HCT116 (cell line): Measurements from ENCODE around the gene LAYN. TPM values are rescaled to one million over a fixed set of nuclear protein-coding genes. Genes with fewer than 3 reads are reported as not detected.

Source experiments
- ATAC-seq: fragments of 200-7000 bp; cut with Tn5 transposase; 2 replicates; pipeline ENCODE4 v1.9.1; 2020; ENCODE audit warnings: mild to moderate bottlenecking, moderate library complexity
- BruUV-seq: library from RNA; stranded (reverse); fragments of 400-500 nt; replicated peaks from 2 replicates; lab custom pipeline; 2021; lab: Mats Ljungman, UMichigan
- CTCF ChIA-PET: fragments of 300-600 bp; sonication (Branson Sonifier 250); formaldehyde crosslinking; loops from one replicate; lab custom pipeline; 2021; ENCODE audit warnings: antibody characterized with exemption; lab: Charles Lee
- POLR2A ChIA-PET: fragments of 300-600, 350-600 bp; sonication (Branson Sonifier 250); formaldehyde crosslinking; loops from one replicate; lab custom pipeline; 2021; ENCODE audit warnings: antibody characterized with exemption; lab: Charles Lee
- RAD21 ChIA-PET, 2 experiments: fragments of 300-600 bp; sonication (Branson Sonifier 250); formaldehyde crosslinking; loops; one replicate each; lab custom pipeline; 2023; ENCODE audit warnings: low total read pairs in 2 of 2; ENCODE audit not compliant: uncharacterized antibody in 2 of 2, unreplicated experiment in 2 of 2, low non-redundant PET in 1 of 2; lab: Charles Lee
- DNase-seq: peaks from one replicate; pipeline ENCODE4 v3.0.0-alpha.2; 2010; ENCODE audit warnings: low read depth, low spot score
- H2AFZ ChIP-seq: fragments of 200-600 bp; shearing (Covaris generic), sonication (generic); 2 replicates; pipeline ENCODE4 v1.6.1; 2017; ENCODE audit warnings: low read depth, mixed run types, mixed read lengths, antibody characterized with exemption, low read length; ENCODE audit not compliant: poor library complexity, severe bottlenecking
- H3K27ac ChIP-seq: 2 replicates; pipeline ENCODE4 v1.5.1; 2012; ENCODE audit warnings: low read depth, low read length
- H3K27me3 ChIP-seq: fragments of 200-600 bp; sonication (generic); 2 replicates; pipeline ENCODE4 v1.6.1; 2016; ENCODE audit warnings: mixed run types, low read length, mixed read lengths; ENCODE audit not compliant: insufficient read depth
- H3K36me3 ChIP-seq, 2 experiments: fragments of 200-500 bp in 1 of 2; fragments of 200-600 bp in 1 of 2; sonication (Bioruptor generic) in 1 of 2; sonication (generic) in 1 of 2; 2 replicates each; pipeline versions ENCODE4 v1.5.1 to v1.6.1; 2014 to 2016; ENCODE audit warnings: low read length in 2 of 2, inconsistent platforms in 1 of 2, mixed read lengths in 1 of 2, mixed run types in 1 of 2; ENCODE audit not compliant: insufficient read depth in 2 of 2, control insufficient read depth in 1 of 2
- H3K4me1 ChIP-seq, 2 experiments: fragments of 200-600 bp in 1 of 2; sonication (generic) in 1 of 2; 2 replicates each; pipeline versions ENCODE4 v1.5.1 to v1.6.1; 2012 to 2017; ENCODE audit warnings: low read length in 2 of 2, inconsistent platforms in 1 of 2, mild to moderate bottlenecking in 1 of 2, mixed read lengths in 1 of 2, mixed run types in 1 of 2, moderate library complexity in 1 of 2; ENCODE audit not compliant: insufficient read depth in 2 of 2, control insufficient read depth in 1 of 2
- H3K4me2 ChIP-seq: fragments of 200-600 bp; sonication (generic); 2 replicates; pipeline ENCODE4 v1.6.1; 2017; ENCODE audit warnings: mixed run types, low read length, mixed read lengths
- H3K4me3 ChIP-seq, 2 experiments: fragments of 200-600 bp in 1 of 2; sonication (generic) in 1 of 2; replicated peaks in 1 of 2; 2 replicates each; pipeline ENCODE4 v1.5.1; 2011 to 2016; ENCODE audit warnings: low read length in 2 of 2, control low read depth in 1 of 2, low read depth in 1 of 2, mild to moderate bottlenecking in 1 of 2, mixed read lengths in 1 of 2, mixed run types in 1 of 2
- H3K79me2 ChIP-seq: fragments of 200-600 bp; sonication (generic); 2 replicates; pipeline ENCODE4 v1.6.1; 2017; ENCODE audit warnings: mild to moderate bottlenecking, mixed run types, low read length, moderate library complexity, mixed read lengths; ENCODE audit not compliant: insufficient read depth
- H3K9ac ChIP-seq: fragments of 200-600 bp; sonication (generic); 2 replicates; pipeline ENCODE4 v1.6.1; 2016; ENCODE audit warnings: low read length, mixed read lengths
- H3K9me2 ChIP-seq: fragments of 200-600 bp; sonication (generic), shearing (Covaris generic); 2 replicates; pipeline ENCODE4 v1.6.1; 2017; ENCODE audit warnings: mixed run types, mild to moderate bottlenecking, moderate library complexity; ENCODE audit not compliant: insufficient read depth
- H3K9me3 ChIP-seq, 2 experiments: fragments of 200-500 bp in 1 of 2; fragments of 200-600 bp in 1 of 2; sonication (Bioruptor generic) in 1 of 2; sonication (generic) in 1 of 2; 2 replicates each; pipeline ENCODE4 v1.6.1; 2014 to 2017; ENCODE audit warnings: low read length in 2 of 2, mixed read lengths in 2 of 2, inconsistent platforms in 1 of 2, low read depth in 1 of 2, mild to moderate bottlenecking in 1 of 2, mixed run types in 1 of 2, moderate library complexity in 1 of 2; ENCODE audit not compliant: control insufficient read depth in 1 of 2, insufficient read depth in 1 of 2
- H4K20me1 ChIP-seq: fragments of 200-600 bp; sonication (generic), shearing (Covaris generic); 2 replicates; pipeline ENCODE4 v1.6.1; 2017; ENCODE audit warnings: mixed run types, mild to moderate bottlenecking, moderate library complexity; ENCODE audit not compliant: insufficient read depth
- ATF3 ChIP-seq: IDR thresholded peaks from 2 replicates; pipeline ENCODE4 v1.6.1; 2012
- CBX3 ChIP-seq: IDR thresholded peaks from 2 replicates; pipeline ENCODE4 v1.6.1; 2012; ENCODE audit warnings: low read depth
- CEBPB ChIP-seq: IDR thresholded peaks from 2 replicates; pipeline ENCODE4 v1.6.1; 2012; ENCODE audit warnings: low read depth
- EGR1 ChIP-seq: IDR thresholded peaks from 2 replicates; pipeline ENCODE4 v1.6.1; 2012; ENCODE audit warnings: low read depth
- ELF1 ChIP-seq: IDR thresholded peaks from 2 replicates; pipeline ENCODE4 v1.6.1; 2012; ENCODE audit warnings: low read depth, borderline replicate concordance
- EZH2 ChIP-seq: fragments of 200-600 bp; sonication (generic); IDR thresholded peaks from 2 replicates; pipeline ENCODE4 v1.6.1; 2017; ENCODE audit warnings: antibody characterized with exemption, mixed run types
- EZH2phosphoT487 ChIP-seq: fragments of 200-600 bp; IDR thresholded peaks from 2 replicates; pipeline ENCODE4 v1.6.1; 2018; ENCODE audit warnings: antibody characterized with exemption, borderline replicate concordance
- FOSL1 ChIP-seq: IDR thresholded peaks from 2 replicates; pipeline ENCODE4 v1.6.1; 2012; ENCODE audit warnings: low read depth
- POLR2A ChIP-seq: IDR thresholded peaks from 2 replicates; pipeline ENCODE4 v1.7.0; 2011; ENCODE audit warnings: borderline replicate concordance; ENCODE audit not compliant: insufficient read depth, insufficient read length; ENCODE audit errors: extremely low read depth
- POLR2AphosphoS5 ChIP-seq: IDR thresholded peaks from 2 replicates; pipeline ENCODE4 v1.6.1; 2011; ENCODE audit warnings: mild to moderate bottlenecking, low read depth, low read length, moderate library complexity
- REST ChIP-seq: IDR thresholded peaks from 2 replicates; pipeline ENCODE4 v1.6.1; 2012; ENCODE audit warnings: low read depth
- SP1 ChIP-seq: IDR thresholded peaks from 2 replicates; pipeline ENCODE4 v1.6.1; 2012; ENCODE audit warnings: low read depth
- SRF ChIP-seq: IDR thresholded peaks from 2 replicates; pipeline ENCODE4 v1.6.1; 2012; ENCODE audit warnings: low read depth
- TCF7L2 ChIP-seq: IDR thresholded peaks from 2 replicates; pipeline ENCODE4 v1.7.0; 2011; ENCODE audit warnings: borderline replicate concordance, inconsistent platforms; ENCODE audit not compliant: insufficient read depth, insufficient read length; ENCODE audit errors: extremely low read depth
- ZFX ChIP-seq: fragments of 450-650 bp; IDR thresholded peaks from 2 replicates; pipeline ENCODE4 v1.6.1; 2017
- ZNF274 ChIP-seq: fragments of 200-500 bp; sonication (Bioruptor generic); IDR thresholded peaks from 2 replicates; pipeline ENCODE4 v1.6.1; 2014; ENCODE audit warnings: mild to moderate bottlenecking, low read depth, low read length, inconsistent platforms
- intact Hi-C: fragments of 100-400 bp; cut with micrococcal nuclease; formaldehyde crosslinking; loops from 2 replicates; pipeline ENCODE4 v1.10.0; 2022
- total RNA-seq: library from RNA; stranded (reverse); gene quantifications from one replicate; pipeline ENCODE4 v1.2.1, GENCODE V29; 2021; ENCODE audit not compliant: unreplicated experiment
- TF ChIP-seq, protein P1 (sequence below), 3 experiments: fragments of 200-600 bp in 1 of 3; sonication (generic) in 1 of 3; IDR thresholded peaks in 2 of 3; conservative IDR thresholded peaks in 1 of 3; 2 replicates each; pipeline ENCODE4 v1.5.1; 2012 to 2017; ENCODE audit warnings: low read depth in 2 of 3, low read length in 2 of 3, antibody characterized with exemption in 1 of 3, borderline replicate concordance in 1 of 3, control low read depth in 1 of 3, mild to moderate bottlenecking in 1 of 3, mixed read lengths in 1 of 3, mixed run types in 1 of 3, moderate library complexity in 1 of 3; ENCODE audit not compliant: insufficient read depth in 1 of 3

The LAYN gene
- total RNA-seq, 1 experiment from 2014 or later: not detected

GRCh38 chr11:111589114-111589513, 48.6 kb downstream of the LAYN start:
- no peaks in the 10 kb centered on the region for H3K36me3 ChIP-seq
- no peak overlapping the region for H3K4me3 ChIP-seq
- ATAC-seq (no peak), DNase-seq (no peak)
- ChIA-PET POLR2A (no interaction called here), CTCF (interaction anchor here (1.0 to 1.9 kb wide), 2 partner anchors 188 to 253 kb away, joined by 3 to 6 read pairs; no protein-coding TSS in a partner anchor), RAD21 (no interaction called here)
- no peak overlapping the region for H2AFZ ChIP-seq
- H3K9me3 ChIP-seq: no peaks in the 10 kb centered on the region
- no peaks in the 10 kb centered on the region for H3K4me1 ChIP-seq
- no peak overlapping the region for H3K27ac ChIP-seq
- H3K27me3 ChIP-seq: no peaks in the 10 kb centered on the region
- no TSS peak for BruUV-seq
- H3K79me2 ChIP-seq: no peaks in the 10 kb centered on the region
- no peaks in the 10 kb centered on the region for H3K9me2 ChIP-seq
- intact Hi-C loops: loop anchor here (10.0 kb wide), 1 partner anchor 406 kb away; no protein-coding TSS in a partner anchor
- H3K9ac ChIP-seq: no peak overlapping the region
- TF ChIP-seq ZFX (no peak), REST (no peak), CEBPB (no peak), EZH2 (no peak), ZNF274 (no peak), EZH2phosphoT487 (no peak), FOSL1 (no peak), ELF1 (no peak), POLR2AphosphoS5 (no peak), SRF (no peak), SP1 (no peak), TCF7L2 (no peak), POLR2A (no peak), EGR1 (no peak), CBX3 (no peak), ATF3 (no peak)
- TF ChIP-seq, protein P1, sequence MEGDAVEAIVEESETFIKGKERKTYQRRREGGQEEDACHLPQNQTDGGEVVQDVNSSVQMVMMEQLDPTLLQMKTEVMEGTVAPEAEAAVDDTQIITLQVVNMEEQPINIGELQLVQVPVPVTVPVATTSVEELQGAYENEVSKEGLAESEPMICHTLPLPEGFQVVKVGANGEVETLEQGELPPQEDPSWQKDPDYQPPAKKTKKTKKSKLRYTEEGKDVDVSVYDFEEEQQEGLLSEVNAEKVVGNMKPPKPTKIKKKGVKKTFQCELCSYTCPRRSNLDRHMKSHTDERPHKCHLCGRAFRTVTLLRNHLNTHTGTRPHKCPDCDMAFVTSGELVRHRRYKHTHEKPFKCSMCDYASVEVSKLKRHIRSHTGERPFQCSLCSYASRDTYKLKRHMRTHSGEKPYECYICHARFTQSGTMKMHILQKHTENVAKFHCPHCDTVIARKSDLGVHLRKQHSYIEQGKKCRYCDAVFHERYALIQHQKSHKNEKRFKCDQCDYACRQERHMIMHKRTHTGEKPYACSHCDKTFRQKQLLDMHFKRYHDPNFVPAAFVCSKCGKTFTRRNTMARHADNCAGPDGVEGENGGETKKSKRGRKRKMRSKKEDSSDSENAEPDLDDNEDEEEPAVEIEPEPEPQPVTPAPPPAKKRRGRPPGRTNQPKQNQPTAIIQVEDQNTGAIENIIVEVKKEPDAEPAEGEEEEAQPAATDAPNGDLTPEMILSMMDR (IDR thresholded peaks at IDR 0.05 in 2 of 3, conservative IDR thresholded peaks at IDR 0.05 in 1 of 3; ENCODE audit: borderline replicate concordance in 1 of 3, insufficient read depth in 1 of 3, low read depth in 2 of 3, low read length in 2 of 3): no peak
- H4K20me1 ChIP-seq: no peaks in the 10 kb centered on the region
- H3K4me2 ChIP-seq: no peak overlapping the region
